OCI-LY7 (cell line): ENCODE results near the gene CACNA1B. TPM values are rescaled to one million over a fixed set of nuclear protein-coding genes. Genes with fewer than 3 reads are reported as not detected.

Experiments
- BruUV-seq: library from RNA; stranded (reverse); fragments of 400-500 nt; replicated peaks from 2 replicates; lab custom pipeline; 2021; lab: Mats Ljungman, UMichigan
- CTCF ChIA-PET: fragments of 300-600 bp; sonication (Branson Sonifier 250); formaldehyde crosslinking; loops from one replicate; lab custom pipeline; 2022; ENCODE audit warnings: antibody characterized with exemption; ENCODE audit not compliant: unreplicated experiment; lab: Charles Lee
- POLR2A ChIA-PET: fragments of 300-600 bp; sonication (Branson Sonifier 250); formaldehyde crosslinking; loops from one replicate; lab custom pipeline; 2022; ENCODE audit warnings: antibody characterized with exemption; lab: Charles Lee
- DNase-seq: peaks from one replicate; pipeline ENCODE4 v3.0.0-alpha.2; 2015; ENCODE audit warnings: low spot score
- H2AFZ ChIP-seq: fragments of 200-600 bp; sonication (generic), shearing (Covaris generic); 2 replicates; pipeline ENCODE4 v1.6.1; 2014; ENCODE audit warnings: mild to moderate bottlenecking, antibody characterized with exemption, low read length, moderate library complexity
- H3K27ac ChIP-seq: fragments of 200-600 bp; sonication (generic); 2 replicates; pipeline ENCODE4 v1.5.1; 2014; ENCODE audit warnings: mixed run types, low read depth, mild to moderate bottlenecking, moderate library complexity, low read length, inconsistent platforms; ENCODE audit not compliant: poor library complexity, severe bottlenecking
- H3K36me3 ChIP-seq: fragments of 200-600 bp; sonication (generic); 2 replicates; pipeline ENCODE4 v1.6.1; 2014; ENCODE audit warnings: mild to moderate bottlenecking, antibody characterized with exemption, low read length, moderate library complexity, mixed read lengths; ENCODE audit not compliant: insufficient read depth
- H3K4me1 ChIP-seq: fragments of 200-600 bp; sonication (generic); 2 replicates; pipeline ENCODE4 v1.5.1; 2014; ENCODE audit warnings: mild to moderate bottlenecking, low read length; ENCODE audit not compliant: insufficient read depth, poor library complexity, severe bottlenecking
- H3K4me2 ChIP-seq: fragments of 200-600 bp; sonication (generic); 2 replicates; pipeline ENCODE4 v1.6.1; 2014; ENCODE audit warnings: mild to moderate bottlenecking, low read length
- H3K4me3 ChIP-seq: fragments of 200-600 bp; sonication (generic); 2 replicates; pipeline ENCODE4 v1.5.1; 2014; ENCODE audit warnings: mild to moderate bottlenecking, low read depth, low read length; ENCODE audit not compliant: poor library complexity, severe bottlenecking
- H3K79me2 ChIP-seq: fragments of 200-600 bp; sonication (generic); 2 replicates; pipeline ENCODE4 v1.6.1; 2016; ENCODE audit warnings: low read depth, mild to moderate bottlenecking, low read length, moderate library complexity, mixed read lengths; ENCODE audit not compliant: insufficient read depth
- H3K9me2 ChIP-seq: fragments of 200-600 bp; sonication (generic); 2 replicates; pipeline ENCODE4 v1.6.1; 2016; ENCODE audit warnings: mild to moderate bottlenecking, low read length, mixed read lengths; ENCODE audit not compliant: insufficient read depth
- H3K9me3 ChIP-seq: fragments of 200-600 bp; sonication (generic); 2 replicates; pipeline ENCODE4 v1.6.1; 2014; ENCODE audit warnings: mild to moderate bottlenecking, mixed run types, low read length, mixed read lengths
- H4K20me1 ChIP-seq: fragments of 200-600 bp; sonication (generic); 2 replicates; pipeline ENCODE4 v1.6.1; 2014; ENCODE audit warnings: mild to moderate bottlenecking, antibody characterized with exemption, low read length, moderate library complexity, mixed read lengths; ENCODE audit not compliant: insufficient read depth
- CTCF ChIP-seq: fragments of 200-600 bp; sonication (generic); conservative IDR thresholded peaks from 2 replicates; pipeline ENCODE4 v1.5.1; 2014; ENCODE audit warnings: mild to moderate bottlenecking, antibody characterized with exemption, low read length, moderate library complexity, mixed read lengths
- EZH2phosphoT487 ChIP-seq: fragments of 200-600 bp; sonication (generic); IDR thresholded peaks from 2 replicates; pipeline ENCODE4 v1.6.1; 2018; ENCODE audit warnings: low read depth, borderline replicate concordance, mild to moderate bottlenecking, mixed run types, antibody characterized with exemption, low read length, moderate library complexity, mixed read lengths
- intact Hi-C: fragments of 100-400 bp; cut with micrococcal nuclease; formaldehyde crosslinking; loops from one replicate; pipeline ENCODE4 v1.10.0; 2022; ENCODE audit not compliant: unreplicated experiment
- total RNA-seq, 2 experiments: library from RNA; depleted of rRNA in 1 of 2; stranded (reverse); fragments of >200 nt in 1 of 2; shearing (Covaris generic) in 1 of 2; gene quantifications; 2 replicates each; pipeline ENCODE4 v1.2.3, GENCODE V29; 2014 to 2022

The CACNA1B gene
- total RNA-seq, 2 experiments from 2014 or later: not detected

- Histone ChIP-seq H2AFZ (no peak overlapping the region), H3K36me3 (no peaks in the 10 kb centered on the region), H4K20me1 (no peaks in the 10 kb centered on the region), H3K4me1 (no peaks in the 10 kb centered on the region), H3K79me2 (no peaks in the 10 kb centered on the region), H3K9me3 (peaks cover 23% of the 10 kb centered on the region; the same call in 1 of the 2 replicates), H3K4me3 (no peak overlapping the region), H3K27ac (no peak overlapping the region), H3K9me2 (no peaks in the 10 kb centered on the region), H3K4me2 (no peak overlapping the region)
- BruUV-seq: no TSS peak
- POLR2A ChIA-PET: no interaction called here
- intact Hi-C loops: no loop called here
- no peak for DNase-seq
- CTCF ChIA-PET: no interaction called here
- TF ChIP-seq CTCF (no peak), EZH2phosphoT487 (no peak)
Measured at GRCh38 chr9:137948642-137949041, 71.1 kb downstream of the CACNA1B start.

- Histone ChIP-seq H3K4me3 (no peak overlapping the region), H3K4me1 (no peaks in the 10 kb centered on the region), H3K9me3 (peaks cover 22% of the 10 kb centered on the region; the same call in 1 of the 2 replicates), H3K27ac (no peak overlapping the region), H3K36me3 (no peaks in the 10 kb centered on the region), H2AFZ (no peak overlapping the region), H3K79me2 (no peaks in the 10 kb centered on the region), H4K20me1 (no peaks in the 10 kb centered on the region), H3K4me2 (no peak overlapping the region), H3K9me2 (no peaks in the 10 kb centered on the region)
- CTCF ChIA-PET: no interaction called here
- no TSS peak for BruUV-seq
- POLR2A ChIA-PET: interaction anchor here (0.6 kb wide), 1 partner anchor 1536 kb away, joined by 3 read pairs; no protein-coding TSS in a partner anchor
- DNase-seq: no peak
- no peak for TF ChIP-seq EZH2phosphoT487
- no peak for TF ChIP-seq CTCF
- intact Hi-C loops: no loop called here
Measured at GRCh38 chr9:137949260-137949659, 71.7 kb downstream of the CACNA1B start.

GRCh38 chr9:137951107-137951506 is 73.5 kb downstream of the CACNA1B start:
- TF ChIP-seq CTCF (no peak), EZH2phosphoT487 (no peak)
- Histone ChIP-seq H3K4me2 (no peak overlapping the region), H3K9me3 (peaks cover 10% of the 10 kb centered on the region; the same call in 1 of the 2 replicates), H2AFZ (no peak overlapping the region), H3K9me2 (no peaks in the 10 kb centered on the region), H3K36me3 (no peaks in the 10 kb centered on the region), H4K20me1 (no peaks in the 10 kb centered on the region), H3K4me3 (no peak overlapping the region), H3K79me2 (no peaks in the 10 kb centered on the region), H3K27ac (no peak overlapping the region), H3K4me1 (no peaks in the 10 kb centered on the region)
- BruUV-seq: no TSS peak
- CTCF ChIA-PET: no interaction called here
- no peak for DNase-seq
- intact Hi-C loops: no loop called here
- POLR2A ChIA-PET: no interaction called here
